GM12878 (cell line): Measurements from ENCODE around the gene COIL. TPM values are rescaled to one million over a fixed set of nuclear protein-coding genes. Genes with fewer than 3 reads are reported as not detected.
"Not testable (repeated sequence)": the region's sequence is repeated elsewhere in the genome, so short reads cannot be mapped to it uniquely, and the experiment has no call there.

Experiments
- ATAC-seq: fragments of 200-7000 bp; cut with Tn5 transposase; 3 replicates; pipeline ENCODE4 v1.9.1; 2020; ENCODE audit warnings: mild to moderate bottlenecking, moderate library complexity
- BruUV-seq: library from RNA; stranded (reverse); fragments of 400-500 nt; replicated peaks from 2 replicates; lab custom pipeline; 2021; lab: Mats Ljungman, UMichigan
- CTCF ChIA-PET: fragments of 300-600 bp; sonication (Branson Sonifier 250); formaldehyde crosslinking; extraction: SDS; loops from one replicate; lab custom pipeline; 2021; ENCODE audit warnings: inconsistent platforms; lab: Yijun Ruan, JAX
- POLR2A ChIA-PET: fragments of 350-600 bp; formaldehyde crosslinking; extraction: SDS; loops from one replicate; lab custom pipeline; 2021; ENCODE audit warnings: inconsistent platforms; lab: Charles Lee
- RAD21 ChIA-PET: fragments of 300-600 bp; sonication (Branson Sonifier 250); formaldehyde crosslinking; loops from one replicate; lab custom pipeline; 2023; ENCODE audit warnings: antibody characterized with exemption; ENCODE audit not compliant: unreplicated experiment; lab: Charles Lee
- SMC1A ChIA-PET: fragments of 300-600 bp; sonication (Branson Sonifier 250); formaldehyde crosslinking; loops from one replicate; lab custom pipeline; 2023; ENCODE audit not compliant: unreplicated experiment, uncharacterized antibody; lab: Charles Lee
- DNase-seq: peaks from one replicate; pipeline ENCODE4 v3.0.0-alpha.2; 2011; ENCODE audit warnings: low read depth, low spot score
- FAIRE-seq: peaks from 3 replicates; lab custom pipeline; 2011; peaks lifted over from hg19 to GRCh38; lab: Jason Lieb, UNC
- H2AFZ ChIP-seq: 2 replicates; pipeline ENCODE4 v1.6.0; 2011; ENCODE audit warnings: low read depth, low read length, control low read depth; ENCODE audit not compliant: control insufficient read depth
- H3K27ac ChIP-seq: 2 replicates; pipeline ENCODE4 v1.5.1; 2011; ENCODE audit warnings: control low read depth; ENCODE audit not compliant: control insufficient read depth, insufficient read depth
- H3K27me3 ChIP-seq, 2 experiments: replicated peaks in 1 of 2; 2 replicates each; pipeline versions ENCODE4 v1.6.0 to v1.6.1; 2011; ENCODE audit warnings: low read length in 1 of 2; ENCODE audit not compliant: control insufficient read depth in 2 of 2, insufficient read depth in 2 of 2
- H3K36me3 ChIP-seq, 2 experiments: 2 replicates each; pipeline ENCODE4 v1.5.1; 2011; ENCODE audit warnings: low read length in 1 of 2; ENCODE audit not compliant: control insufficient read depth in 2 of 2, insufficient read depth in 2 of 2
- H3K4me1 ChIP-seq: 2 replicates; pipeline ENCODE4 v1.6.1; 2011; ENCODE audit warnings: mild to moderate bottlenecking, low read length, moderate library complexity, mixed read lengths; ENCODE audit not compliant: control insufficient read depth, insufficient read depth
- H3K4me2 ChIP-seq: 2 replicates; pipeline ENCODE4 v1.6.0; 2011; ENCODE audit warnings: control low read depth; ENCODE audit not compliant: control insufficient read depth, insufficient read depth
- H3K4me3 ChIP-seq: fragments of 200-600 bp; sonication (generic); 2 replicates; pipeline ENCODE4 v1.5.1; 2016
- H3K79me2 ChIP-seq: 2 replicates; pipeline ENCODE4 v1.6.0; 2011; ENCODE audit warnings: low read length; ENCODE audit not compliant: control insufficient read depth, insufficient read depth
- H3K9ac ChIP-seq: 2 replicates; pipeline ENCODE4 v1.8.0; 2011; ENCODE audit warnings: low read length, control low read depth, mixed read lengths; ENCODE audit not compliant: control insufficient read depth, insufficient read depth
- H3K9me3 ChIP-seq: replicated peaks from 3 replicates; pipeline ENCODE4 v1.5.1; 2011; ENCODE audit warnings: mild to moderate bottlenecking, low read length; ENCODE audit not compliant: control insufficient read depth, insufficient read depth
- H4K20me1 ChIP-seq: 2 replicates; pipeline ENCODE4 v1.6.0; 2011; ENCODE audit not compliant: control insufficient read depth, insufficient read depth
- JUNB ChIP-seq: IDR thresholded peaks from 2 replicates; pipeline ENCODE4 v1.6.1; 2016; ENCODE audit warnings: antibody characterized with exemption, mild to moderate bottlenecking
- MEF2A ChIP-seq: IDR thresholded peaks from 2 replicates; pipeline ENCODE4 v1.6.1; 2011; ENCODE audit warnings: low read depth, mild to moderate bottlenecking, low read length, moderate library complexity; ENCODE audit not compliant: insufficient read depth
- POLR2AphosphoS2 ChIP-seq: IDR thresholded peaks from 2 replicates; pipeline ENCODE4 v1.6.1; 2011; ENCODE audit warnings: low read depth, mild to moderate bottlenecking, low read length, improper control_type of control experiment, moderate library complexity
- RBBP5 ChIP-seq: fragments of 200-600 bp; sonication (generic); conservative IDR thresholded peaks from 2 replicates; pipeline ENCODE4 v1.6.1; 2016
- STAT1 ChIP-seq: fragments of 450-650 bp; conservative IDR thresholded peaks from 2 replicates; pipeline ENCODE4 v1.6.1; 2014; ENCODE audit warnings: antibody characterized with exemption, mild to moderate bottlenecking
- ZBED1 ChIP-seq: IDR thresholded peaks from 2 replicates; pipeline ENCODE4 v1.6.1; 2016; ENCODE audit warnings: borderline replicate concordance
- WGBS: methylation state at CpG from one replicate; pipeline ENCODE4 v1.1.6; 2016; ENCODE audit warnings: low lambda C conversion rate; ENCODE audit not compliant: insufficient replicate concordance, insufficient coverage; ENCODE audit errors: missing lambda C conversion rate; 5-methylcytosine and 5-hydroxymethylcytosine counted together
- in situ Hi-C: fragments of 300-500 bp; cut with MboI; formaldehyde crosslinking; loops from 9 replicates; pipeline ENCODE4 v1.14.3; 2018; ENCODE audit warnings: mixed read lengths
- intact Hi-C: fragments of 100-400 bp; cut with micrococcal nuclease; formaldehyde crosslinking; loops from one replicate; pipeline ENCODE4 v1.14.2; 2022; ENCODE audit not compliant: unreplicated experiment
- polyA plus RNA-seq, 11 experiments: library from polyadenylated mRNA; depleted of rRNA in 4 of 11; unstranded in 6 of 11; stranded (reverse) in 5 of 11; fragments of >200 nt; fragmentation: Nextera tagmentation in 4 of 11; fragmentation: Illumina TruSeq in 1 of 11; extraction: Ambion mirVana in 4 of 11; extraction: Trizol in 1 of 11; gene quantifications; 1 replicate in 1 of 11; 2 replicates in 10 of 11; pipeline versions ENCODE4 v1.2.1 to v1.2.3, GENCODE V29; 2011 to 2016; ENCODE audit warnings: inconsistent platforms in 2 of 11, missing spikeins in 2 of 11, low read depth in 1 of 11
- total RNA-seq, 4 experiments: library from RNA; depleted of rRNA in 3 of 4; stranded (reverse); fragments of >200 nt in 3 of 4; fragmentation: Illumina TruSeq in 1 of 4; extraction: Trizol in 1 of 4; gene quantifications; 2 replicates each; pipeline versions ENCODE4 v1.2.1 to v1.2.3, GENCODE V29; 2013 to 2021
- TF ChIP-seq, protein P1 (sequence below): fragments of 450-650 bp; IDR thresholded peaks from 2 replicates; pipeline ENCODE4 v1.6.1; 2016; ENCODE audit warnings: mild to moderate bottlenecking, moderate library complexity, borderline replicate concordance
- TF ChIP-seq, protein P2 (sequence below): fragments of 450-650 bp; formaldehyde crosslinking; IDR thresholded peaks from 2 replicates; pipeline ENCODE4 v1.5.0; 2022; ENCODE audit warnings: mild to moderate bottlenecking, missing genetic modification characterization

The COIL gene
- total and polyA plus RNA-seq, 10 of the 15 experiments (the other 5 are each of a cell fraction or from before 2014, with no cell fraction given): 13.7 to 24.3 (median 17.4) TPM

DNA sequence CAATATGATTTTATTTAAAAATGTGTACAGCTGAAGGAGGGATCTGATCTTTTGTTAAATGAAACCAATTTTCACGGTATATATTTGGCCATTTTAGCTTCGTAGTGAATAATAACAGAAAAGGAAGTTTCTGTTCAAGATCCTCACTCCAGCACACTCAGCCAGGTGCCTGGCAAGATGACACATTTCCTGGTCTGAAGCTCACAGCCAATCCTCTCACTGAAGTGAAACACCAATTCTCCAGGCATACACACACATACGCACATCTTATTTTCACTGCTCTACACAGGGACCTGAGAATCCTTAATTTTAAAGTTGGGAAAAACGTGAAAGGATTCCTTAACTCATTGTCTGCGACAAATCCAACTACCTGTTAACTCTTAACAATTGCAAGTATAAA lies 22.6 kb downstream of the COIL start:
- H3K27ac ChIP-seq, H3K4me1 ChIP-seq, intact Hi-C loops, DNase-seq, SMC1A ChIA-PET, ATAC-seq, H2AFZ ChIP-seq, H3K4me2 ChIP-seq, POLR2A ChIA-PET, H3K9me3 ChIP-seq, H3K79me2 ChIP-seq, H3K27me3 ChIP-seq, FAIRE-seq, H4K20me1 ChIP-seq, H3K4me3 ChIP-seq, BruUV-seq, RAD21 ChIA-PET, H3K9ac ChIP-seq: not testable (repeated sequence)
- H3K36me3 ChIP-seq: peaks cover 0 to 15% of the 10 kb centered on the region in 2 experiments; a peak in 3 of 4 replicates
- CTCF ChIA-PET: interaction anchor here (0.6 to 1.1 kb wide), 6 partner anchors 101 to 216 kb away, joined by 3 to 8 read pairs (median 3); no protein-coding TSS in a partner anchor
- in situ Hi-C loops: loop anchor here (5.0 kb wide), 1 partner anchor 121 kb away; no protein-coding TSS in a partner anchor
- WGBS: 56% methylated on average over 5 of the region's 5 CpGs

DNA sequence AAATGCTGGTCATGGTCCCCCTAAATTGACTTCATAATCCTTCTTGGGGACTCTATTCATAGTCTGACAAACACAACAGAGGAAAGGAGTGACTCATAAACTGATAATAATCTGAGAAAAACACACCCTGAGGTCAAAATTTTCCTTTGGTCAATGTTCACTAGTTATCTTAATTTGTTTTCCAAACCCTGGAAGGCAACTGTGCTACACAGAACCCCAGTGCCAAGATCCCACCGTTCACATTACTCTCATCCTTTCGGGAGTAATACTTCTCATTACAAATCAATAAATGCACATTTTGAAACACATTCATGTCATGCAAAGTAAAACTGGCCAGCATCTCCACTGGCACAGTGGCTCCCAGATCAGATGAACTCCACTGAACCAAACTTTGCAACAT lies 23.2 kb downstream of the COIL start:
- H3K36me3 ChIP-seq: peaks cover 0 to 13% of the 10 kb centered on the region in 2 experiments; a peak in 3 of 4 replicates
- BruUV-seq: no TSS peak
- no peak overlapping the region for H3K9ac ChIP-seq
- no peaks in the 10 kb centered on the region for H3K4me1 ChIP-seq
- ATAC-seq (no peak), FAIRE-seq (no peak), DNase-seq (no peak)
- intact Hi-C loops (no loop called here), in situ Hi-C loops (loop anchor here (5.0 kb wide), 1 partner anchor 120 kb away; no protein-coding TSS in a partner anchor)
- H3K27me3 ChIP-seq: no peaks in the 10 kb centered on the region
- ChIA-PET CTCF (interaction anchor here (0.7 to 2.2 kb wide), 7 partner anchors 101 to 158 kb away, joined by 3 to 15 read pairs (median 3); no protein-coding TSS in a partner anchor), POLR2A (no interaction called here), RAD21 (no interaction called here), SMC1A (no interaction called here)
- no peaks in the 10 kb centered on the region for H3K79me2 ChIP-seq
- no peak overlapping the region for H3K27ac ChIP-seq
- whole genome bisulfite sequencing: 100% methylated on average over 2 of the region's 2 CpGs
- H3K4me2 ChIP-seq: no peak overlapping the region
- no peaks in the 10 kb centered on the region for H4K20me1 ChIP-seq
- H2AFZ ChIP-seq: no peak overlapping the region
- no peaks in the 10 kb centered on the region for H3K9me3 ChIP-seq
- H3K4me3 ChIP-seq: no peak overlapping the region
- no peak for TF ChIP-seq ZBED1
- TF ChIP-seq, protein P1, sequence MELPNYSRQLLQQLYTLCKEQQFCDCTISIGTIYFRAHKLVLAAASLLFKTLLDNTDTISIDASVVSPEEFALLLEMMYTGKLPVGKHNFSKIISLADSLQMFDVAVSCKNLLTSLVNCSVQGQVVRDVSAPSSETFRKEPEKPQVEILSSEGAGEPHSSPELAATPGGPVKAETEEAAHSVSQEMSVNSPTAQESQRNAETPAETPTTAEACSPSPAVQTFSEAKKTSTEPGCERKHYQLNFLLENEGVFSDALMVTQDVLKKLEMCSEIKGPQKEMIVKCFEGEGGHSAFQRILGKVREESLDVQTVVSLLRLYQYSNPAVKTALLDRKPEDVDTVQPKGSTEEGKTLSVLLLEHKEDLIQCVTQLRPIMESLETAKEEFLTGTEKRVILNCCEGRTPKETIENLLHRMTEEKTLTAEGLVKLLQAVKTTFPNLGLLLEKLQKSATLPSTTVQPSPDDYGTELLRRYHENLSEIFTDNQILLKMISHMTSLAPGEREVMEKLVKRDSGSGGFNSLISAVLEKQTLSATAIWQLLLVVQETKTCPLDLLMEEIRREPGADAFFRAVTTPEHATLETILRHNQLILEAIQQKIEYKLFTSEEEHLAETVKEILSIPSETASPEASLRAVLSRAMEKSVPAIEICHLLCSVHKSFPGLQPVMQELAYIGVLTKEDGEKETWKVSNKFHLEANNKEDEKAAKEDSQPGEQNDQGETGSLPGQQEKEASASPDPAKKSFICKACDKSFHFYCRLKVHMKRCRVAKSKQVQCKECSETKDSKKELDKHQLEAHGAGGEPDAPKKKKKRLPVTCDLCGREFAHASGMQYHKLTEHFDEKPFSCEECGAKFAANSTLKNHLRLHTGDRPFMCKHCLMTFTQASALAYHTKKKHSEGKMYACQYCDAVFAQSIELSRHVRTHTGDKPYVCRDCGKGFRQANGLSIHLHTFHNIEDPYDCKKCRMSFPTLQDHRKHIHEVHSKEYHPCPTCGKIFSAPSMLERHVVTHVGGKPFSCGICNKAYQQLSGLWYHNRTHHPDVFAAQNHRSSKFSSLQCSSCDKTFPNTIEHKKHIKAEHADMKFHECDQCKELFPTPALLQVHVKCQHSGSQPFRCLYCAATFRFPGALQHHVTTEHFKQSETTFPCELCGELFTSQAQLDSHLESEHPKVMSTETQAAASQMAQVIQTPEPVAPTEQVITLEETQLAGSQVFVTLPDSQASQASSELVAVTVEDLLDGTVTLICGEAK: no peak
- TF ChIP-seq STAT1: no peak
- no peak for TF ChIP-seq MEF2A
- no peak for TF ChIP-seq JUNB
- no peak for TF ChIP-seq RBBP5
- no peak for TF ChIP-seq POLR2AphosphoS2
- TF ChIP-seq, protein P2, sequence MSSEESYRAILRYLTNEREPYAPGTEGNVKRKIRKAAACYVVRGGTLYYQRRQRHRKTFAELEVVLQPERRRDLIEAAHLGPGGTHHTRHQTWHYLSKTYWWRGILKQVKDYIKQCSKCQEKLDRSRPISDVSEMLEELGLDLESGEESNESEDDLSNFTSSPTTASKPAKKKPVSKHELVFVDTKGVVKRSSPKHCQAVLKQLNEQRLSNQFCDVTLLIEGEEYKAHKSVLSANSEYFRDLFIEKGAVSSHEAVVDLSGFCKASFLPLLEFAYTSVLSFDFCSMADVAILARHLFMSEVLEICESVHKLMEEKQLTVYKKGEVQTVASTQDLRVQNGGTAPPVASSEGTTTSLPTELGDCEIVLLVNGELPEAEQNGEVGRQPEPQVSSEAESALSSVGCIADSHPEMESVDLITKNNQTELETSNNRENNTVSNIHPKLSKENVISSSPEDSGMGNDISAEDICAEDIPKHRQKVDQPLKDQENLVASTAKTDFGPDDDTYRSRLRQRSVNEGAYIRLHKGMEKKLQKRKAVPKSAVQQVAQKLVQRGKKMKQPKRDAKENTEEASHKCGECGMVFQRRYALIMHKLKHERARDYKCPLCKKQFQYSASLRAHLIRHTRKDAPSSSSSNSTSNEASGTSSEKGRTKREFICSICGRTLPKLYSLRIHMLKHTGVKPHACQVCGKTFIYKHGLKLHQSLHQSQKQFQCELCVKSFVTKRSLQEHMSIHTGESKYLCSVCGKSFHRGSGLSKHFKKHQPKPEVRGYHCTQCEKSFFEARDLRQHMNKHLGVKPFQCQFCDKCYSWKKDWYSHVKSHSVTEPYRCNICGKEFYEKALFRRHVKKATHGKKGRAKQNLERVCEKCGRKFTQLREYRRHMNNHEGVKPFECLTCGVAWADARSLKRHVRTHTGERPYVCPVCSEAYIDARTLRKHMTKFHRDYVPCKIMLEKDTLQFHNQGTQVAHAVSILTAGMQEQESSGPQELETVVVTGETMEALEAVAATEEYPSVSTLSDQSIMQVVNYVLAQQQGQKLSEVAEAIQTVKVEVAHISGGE (CRISPR knock-in tag): no peak
